ENCODE data around the gene ITPKB. TPM values are rescaled to one million over a fixed set of nuclear protein-coding genes. Genes with fewer than 3 reads are reported as not detected.

Gene ITPKB
- total RNA-seq, 1 donor from 2014 or later = 31.2 TPM

- DNase-seq = no peak
- Mint-ChIP-seq H3K27ac (peak overlapping the region; percentile 81), H3K9me3 (no peaks in the 10 kb centered on the region), H3K4me3 (peak overlapping the region; percentile 69), H3K4me1 (peaks cover 77% of the 10 kb centered on the region), H3K36me3 (ENCODE audit: low read depth) (peaks cover 6% of the 10 kb centered on the region), H3K27me3 (no peaks in the 10 kb centered on the region)
- intact Hi-C loops (cut with micrococcal nuclease) = loop anchor here (1.0 to 5.0 kb wide), 10 partner anchors 9 to 256 kb away; partner anchors contain the start of genes ITPKB and PARP1
These were observed 75.8 kb downstream of the ITPKB start for GRCh38 chr1:226663327-226663704.

GRCh38 chr1:226662642-226663326, 76.3 kb downstream of the ITPKB start:
- intact Hi-C loops (cut with micrococcal nuclease) = loop anchor here (1.0 to 5.0 kb wide), 10 partner anchors 8 to 255 kb away; partner anchors contain the start of genes ITPKB and PARP1
- Mint-ChIP-seq H3K9me3 (no peaks in the 10 kb centered on the region), H3K36me3 (ENCODE audit: low read depth) (peaks cover 6% of the 10 kb centered on the region), H3K4me1 (peaks cover 79% of the 10 kb centered on the region), H3K27ac (peak overlapping the region; percentile 81), H3K27me3 (no peaks in the 10 kb centered on the region), H3K4me3 (peak overlapping the region; percentile 69)
- DNase-seq = peak; percentile 92

- H3K36me3 Mint-ChIP-seq (ENCODE audit: low read depth) = peaks cover 9% of the 10 kb centered on the region
- no peak overlapping the region for H3K4me3 Mint-ChIP-seq
- DNase-seq = no peak
- H3K9me3 Mint-ChIP-seq = no peaks in the 10 kb centered on the region
- peak overlapping the region; percentile 81 for H3K27ac Mint-ChIP-seq
- H3K27me3 Mint-ChIP-seq = no peaks in the 10 kb centered on the region
- peaks cover 83% of the 10 kb centered on the region for H3K4me1 Mint-ChIP-seq
- intact Hi-C loops (cut with micrococcal nuclease) = loop anchor here (2.0 to 5.0 kb wide), 3 partner anchors 35 to 255 kb away; partner anchors contain the start of gene PARP1
These were observed 77.1 kb downstream of the ITPKB start for GRCh38 chr1:226661965-226662364.

GRCh38 chr1:226661271-226661670, 77.8 kb downstream of the ITPKB start:
- peaks cover 12% of the 10 kb centered on the region for H3K36me3 Mint-ChIP-seq (ENCODE audit: low read depth)
- intact Hi-C loops (cut with micrococcal nuclease) = loop anchor here (5.0 kb wide), 1 partner anchor 254 kb away; the partner anchor contains the start of gene PARP1
- no peaks in the 10 kb centered on the region for H3K27me3 Mint-ChIP-seq
- no peak for DNase-seq
- peaks cover 83% of the 10 kb centered on the region for H3K4me1 Mint-ChIP-seq
- no peaks in the 10 kb centered on the region for H3K9me3 Mint-ChIP-seq
- H3K4me3 Mint-ChIP-seq = peak overlapping the region; percentile 50
- peak overlapping the region; percentile 81 for H3K27ac Mint-ChIP-seq

GRCh38 chr1:226660410-226661182, 78.5 kb downstream of the ITPKB start:
- Mint-ChIP-seq H3K27ac (peak overlapping the region; percentile 81), H3K4me3 (peak overlapping the region; percentile 50), H3K4me1 (peaks cover 85% of the 10 kb centered on the region), H3K36me3 (ENCODE audit: low read depth) (peaks cover 12% of the 10 kb centered on the region), H3K27me3 (no peaks in the 10 kb centered on the region), H3K9me3 (no peaks in the 10 kb centered on the region)
- no peak for DNase-seq
- intact Hi-C loops (cut with micrococcal nuclease) = loop anchor here (5.0 kb wide), 1 partner anchor 253 kb away; the partner anchor contains the start of gene PARP1

DNA sequence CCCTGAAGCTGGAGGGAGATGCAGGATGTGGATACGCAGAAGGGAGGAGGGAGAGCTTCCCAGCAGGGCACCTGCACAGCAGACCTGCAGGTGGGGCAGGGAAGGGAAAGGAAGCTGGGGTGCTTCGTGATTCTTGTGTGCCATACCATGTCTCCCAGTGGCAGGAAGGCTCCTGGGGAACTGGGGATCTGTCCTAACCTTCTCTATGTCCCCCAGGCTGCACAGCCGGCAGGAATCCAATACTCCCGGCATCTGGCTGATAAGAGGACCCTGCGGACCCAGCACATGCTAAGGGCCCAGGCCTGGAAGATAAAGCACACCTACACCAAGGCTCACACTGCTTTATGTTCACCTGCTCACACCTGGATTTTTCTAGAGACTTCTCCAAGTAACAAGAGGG, 79.4 kb downstream of the ITPKB start:
- H3K27ac Mint-ChIP-seq = peak overlapping the region; percentile 48
- intact Hi-C loops (cut with micrococcal nuclease) = loop anchor here (5.0 kb wide), 1 partner anchor 252 kb away; the partner anchor contains the start of gene PARP1
- no peaks in the 10 kb centered on the region for H3K27me3 Mint-ChIP-seq
- no peaks in the 10 kb centered on the region for H3K9me3 Mint-ChIP-seq
- DNase-seq = no peak
- H3K4me3 Mint-ChIP-seq = no peak overlapping the region
- H3K4me1 Mint-ChIP-seq = peaks cover 89% of the 10 kb centered on the region
- peaks cover 14% of the 10 kb centered on the region for H3K36me3 Mint-ChIP-seq (ENCODE audit: low read depth)

DNA sequence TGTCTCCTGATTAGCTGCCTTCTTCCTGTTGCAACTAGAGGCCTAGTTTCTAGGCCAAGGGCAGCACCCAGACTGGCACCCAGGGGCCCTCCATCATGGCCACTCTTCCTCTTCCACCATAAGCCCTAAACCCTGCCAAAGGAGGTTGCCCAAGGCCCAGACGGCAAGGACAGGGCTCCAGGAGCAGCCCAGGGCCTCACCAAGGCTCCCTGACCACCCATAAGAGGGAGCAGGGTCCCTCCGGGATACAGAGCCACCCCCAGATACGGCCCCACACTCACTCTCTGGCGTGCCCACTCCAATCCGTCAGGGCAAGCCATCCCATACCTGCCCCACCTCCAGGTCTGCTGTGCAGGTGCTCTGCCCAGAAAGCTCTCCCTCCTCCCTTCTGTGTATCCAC, 79.9 kb downstream of the ITPKB start:
- H3K27ac Mint-ChIP-seq = no peak overlapping the region
- H3K27me3 Mint-ChIP-seq = no peaks in the 10 kb centered on the region
- peaks cover 14% of the 10 kb centered on the region for H3K36me3 Mint-ChIP-seq (ENCODE audit: low read depth)
- H3K4me1 Mint-ChIP-seq = peaks cover 90% of the 10 kb centered on the region
- no peaks in the 10 kb centered on the region for H3K9me3 Mint-ChIP-seq
- intact Hi-C loops (cut with micrococcal nuclease) = no loop called here
- no peak for DNase-seq
- H3K4me3 Mint-ChIP-seq = no peak overlapping the region

DNA sequence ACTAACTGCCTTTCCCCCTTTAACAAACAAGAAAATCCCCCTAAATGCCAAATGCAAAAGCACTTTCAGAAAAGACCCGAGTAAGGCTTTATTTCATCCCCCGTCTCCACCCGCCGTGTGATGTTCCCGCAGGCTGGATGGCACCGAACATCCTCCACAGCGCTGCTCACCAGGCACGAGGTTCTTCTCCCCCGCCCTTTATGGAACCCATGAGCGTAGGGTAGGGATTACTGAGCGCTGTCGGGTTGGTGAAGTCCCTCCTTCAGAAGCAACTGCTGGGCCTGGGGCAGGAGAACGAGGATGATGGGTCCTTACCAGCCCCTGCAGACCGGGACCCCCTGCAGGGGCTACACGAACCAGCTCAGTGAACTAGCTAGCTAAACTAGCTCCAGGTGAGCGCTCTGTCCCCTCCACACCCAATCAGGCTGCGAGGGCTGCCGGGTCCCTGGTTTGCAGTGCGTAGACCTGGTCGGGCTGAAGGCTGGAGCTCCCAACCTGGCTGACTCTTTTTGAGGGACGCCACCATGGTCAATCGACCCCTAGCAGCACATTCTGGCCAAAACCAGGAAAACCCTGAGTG, 80.4 kb downstream of the ITPKB start:
- Mint-ChIP-seq H3K4me1 (peaks cover 90% of the 10 kb centered on the region), H3K36me3 (ENCODE audit: low read depth) (peaks cover 14% of the 10 kb centered on the region), H3K27ac (no peak overlapping the region), H3K27me3 (no peaks in the 10 kb centered on the region), H3K4me3 (no peak overlapping the region), H3K9me3 (no peaks in the 10 kb centered on the region)
- intact Hi-C loops (cut with micrococcal nuclease) = no loop called here
- DNase-seq = no peak

GRCh38 chr1:226657895-226658545, 81.1 kb downstream of the ITPKB start:
- Mint-ChIP-seq H3K27me3 (no peaks in the 10 kb centered on the region), H3K4me3 (no peak overlapping the region), H3K9me3 (no peaks in the 10 kb centered on the region), H3K27ac (no peak overlapping the region), H3K36me3 (ENCODE audit: low read depth) (peaks cover 14% of the 10 kb centered on the region), H3K4me1 (peaks cover 90% of the 10 kb centered on the region)
- intact Hi-C loops (cut with micrococcal nuclease) = no loop called here
- no peak for DNase-seq

GRCh38 chr1:226656601-226657277, 82.3 kb downstream of the ITPKB start:
- intact Hi-C loops (cut with micrococcal nuclease) = no loop called here
- Mint-ChIP-seq H3K4me1 (peaks cover 85% of the 10 kb centered on the region), H3K9me3 (no peaks in the 10 kb centered on the region), H3K27me3 (no peaks in the 10 kb centered on the region), H3K27ac (peak overlapping the region; percentile 62), H3K36me3 (ENCODE audit: low read depth) (peaks cover 14% of the 10 kb centered on the region), H3K4me3 (no peak overlapping the region)
- peak; percentile 67 for DNase-seq

GRCh38 chr1:226656201-226656600, 82.9 kb downstream of the ITPKB start:
- no peak for DNase-seq
- no peaks in the 10 kb centered on the region for H3K27me3 Mint-ChIP-seq
- intact Hi-C loops (cut with micrococcal nuclease) = no loop called here
- peaks cover 79% of the 10 kb centered on the region for H3K4me1 Mint-ChIP-seq
- peak overlapping the region; percentile 62 for H3K27ac Mint-ChIP-seq
- no peaks in the 10 kb centered on the region for H3K9me3 Mint-ChIP-seq
- H3K36me3 Mint-ChIP-seq (ENCODE audit: low read depth) = peaks cover 13% of the 10 kb centered on the region
- H3K4me3 Mint-ChIP-seq = no peak overlapping the region

- intact Hi-C loops (cut with micrococcal nuclease) = no loop called here
- no peaks in the 10 kb centered on the region for H3K27me3 Mint-ChIP-seq
- H3K9me3 Mint-ChIP-seq = no peaks in the 10 kb centered on the region
- H3K36me3 Mint-ChIP-seq (ENCODE audit: low read depth) = peaks cover 12% of the 10 kb centered on the region
- H3K4me1 Mint-ChIP-seq = peaks cover 76% of the 10 kb centered on the region
- H3K4me3 Mint-ChIP-seq = peak overlapping the region; percentile 83
- H3K27ac Mint-ChIP-seq = peak overlapping the region; percentile 88
- DNase-seq = peak; percentile 72
These were observed 83.6 kb downstream of the ITPKB start for GRCh38 chr1:226655251-226656163.

Data from activated CD4-positive, alpha-beta T cell treated with anti-CD3 and anti-CD28 coated beads, Interleukin-2, amount 10 ng/mL, durations not matched to agents 24 days and 14 days (primary cell).